ENCODE measurements around the gene FAM98B.

The FAM98B gene

DNA sequence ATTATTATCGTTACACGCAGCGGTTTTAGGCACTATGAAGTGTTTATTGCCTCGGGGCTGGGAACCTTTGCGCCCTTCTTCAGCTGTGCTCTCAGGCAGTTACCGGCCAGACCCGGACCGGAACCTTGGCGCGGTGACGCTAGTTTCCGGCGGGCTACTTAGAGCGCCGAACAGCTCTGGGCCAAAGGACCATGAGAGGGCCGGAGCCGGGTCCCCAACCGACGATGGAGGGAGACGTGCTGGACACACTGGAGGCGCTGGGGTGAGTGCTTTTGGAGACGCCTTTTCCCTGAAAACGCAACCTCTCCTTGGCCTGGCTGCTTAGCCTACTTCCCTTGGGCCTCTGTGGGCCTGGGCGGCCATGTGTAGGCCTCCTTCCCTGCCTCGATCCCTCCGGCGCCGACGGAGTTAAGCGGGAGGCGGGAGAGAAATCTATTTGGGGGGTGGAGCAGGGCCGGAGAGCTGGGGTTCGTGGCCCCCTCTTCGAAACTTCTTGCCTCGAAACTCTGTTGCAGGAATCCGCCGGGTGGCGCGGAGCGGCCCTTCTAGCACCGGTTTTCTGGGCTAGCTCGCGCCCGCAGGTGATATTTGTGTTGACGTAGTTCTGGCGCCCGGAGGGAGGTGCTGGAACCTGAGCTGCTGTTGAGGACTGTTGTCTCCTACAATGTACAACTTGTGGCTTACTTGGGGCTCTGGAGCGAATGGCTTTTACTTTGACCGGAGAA is at the start of gene FAM98B:
TSS of gene FAM98B (plus strand) at position 157 of the 725 bp plus-strand sequence. CDS start at position 192, 35 bp downstream.
- H3K4me3 ChIP-seq (ENCODE audit: low read length) = peak within 1 kb of the TSS; percentile 94
- DNase-seq (ENCODE audit: low read depth) = peak; percentile 56
- TF ChIP-seq, protein P1, sequence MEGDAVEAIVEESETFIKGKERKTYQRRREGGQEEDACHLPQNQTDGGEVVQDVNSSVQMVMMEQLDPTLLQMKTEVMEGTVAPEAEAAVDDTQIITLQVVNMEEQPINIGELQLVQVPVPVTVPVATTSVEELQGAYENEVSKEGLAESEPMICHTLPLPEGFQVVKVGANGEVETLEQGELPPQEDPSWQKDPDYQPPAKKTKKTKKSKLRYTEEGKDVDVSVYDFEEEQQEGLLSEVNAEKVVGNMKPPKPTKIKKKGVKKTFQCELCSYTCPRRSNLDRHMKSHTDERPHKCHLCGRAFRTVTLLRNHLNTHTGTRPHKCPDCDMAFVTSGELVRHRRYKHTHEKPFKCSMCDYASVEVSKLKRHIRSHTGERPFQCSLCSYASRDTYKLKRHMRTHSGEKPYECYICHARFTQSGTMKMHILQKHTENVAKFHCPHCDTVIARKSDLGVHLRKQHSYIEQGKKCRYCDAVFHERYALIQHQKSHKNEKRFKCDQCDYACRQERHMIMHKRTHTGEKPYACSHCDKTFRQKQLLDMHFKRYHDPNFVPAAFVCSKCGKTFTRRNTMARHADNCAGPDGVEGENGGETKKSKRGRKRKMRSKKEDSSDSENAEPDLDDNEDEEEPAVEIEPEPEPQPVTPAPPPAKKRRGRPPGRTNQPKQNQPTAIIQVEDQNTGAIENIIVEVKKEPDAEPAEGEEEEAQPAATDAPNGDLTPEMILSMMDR (conservative IDR thresholded peaks at IDR 0.05; ENCODE audit: low read depth, low read length) = peak; percentile 17

DNA sequence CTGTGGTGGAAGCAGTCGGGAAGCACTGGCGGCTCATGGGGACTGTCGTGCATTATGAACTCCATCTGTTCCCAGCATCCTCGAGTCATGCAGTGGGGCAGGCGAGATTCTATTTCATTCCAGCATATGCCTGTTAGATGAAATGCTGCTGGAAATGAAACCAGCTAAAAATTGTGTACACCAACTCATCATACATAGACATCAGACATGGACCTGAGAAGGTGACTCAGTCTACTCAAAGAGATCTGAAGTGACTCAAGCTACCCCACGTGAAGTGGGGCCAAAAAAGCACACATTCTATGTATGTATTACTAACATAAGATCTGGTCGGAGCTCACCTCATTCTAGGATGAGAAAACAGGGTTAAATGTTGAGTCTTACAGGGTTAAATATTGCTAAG is 47.5 kb upstream of the FAM98B start:
- TF ChIP-seq, protein P1 (conservative IDR thresholded peaks at IDR 0.05; ENCODE audit: low read depth, low read length) = no peak
- no peak for DNase-seq (ENCODE audit: low read depth)

GRCh38 chr15:38408576-38408975 is 45.4 kb upstream of the FAM98B start:
- no peak overlapping the region for H3K4me3 ChIP-seq (ENCODE audit: low read length)
- TF ChIP-seq, protein P1 (conservative IDR thresholded peaks at IDR 0.05; ENCODE audit: low read depth, low read length) = no peak
- DNase-seq (ENCODE audit: low read depth) = no peak

More for the DNA sequence above, 47.5 kb upstream of the FAM98B start:
- no peak overlapping the region for H3K4me3 ChIP-seq (ENCODE audit: low read length)

DNA sequence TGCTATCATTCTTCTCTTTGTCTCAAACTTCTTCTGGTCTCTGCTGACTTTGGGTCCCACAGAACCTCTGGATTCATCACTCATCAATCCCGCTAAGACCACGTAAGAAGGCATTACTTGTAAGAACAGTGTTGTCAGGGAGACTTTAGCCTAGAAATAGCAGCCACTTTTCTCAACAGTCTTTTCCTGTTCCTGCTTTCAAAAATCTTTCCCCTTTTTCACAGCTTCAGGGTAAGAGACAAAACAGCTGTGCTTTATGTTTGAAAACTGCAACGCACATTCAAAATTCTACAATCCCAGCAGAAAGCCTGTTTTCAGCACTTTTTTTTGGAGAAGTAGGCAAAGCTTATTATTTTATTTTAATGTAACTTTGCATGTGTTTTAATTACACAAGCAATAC is 42.0 kb upstream of the FAM98B start:
- TF ChIP-seq, protein P1 (conservative IDR thresholded peaks at IDR 0.05; ENCODE audit: low read depth, low read length) = no peak
- no peak overlapping the region for H3K4me3 ChIP-seq (ENCODE audit: low read length)
- DNase-seq (ENCODE audit: low read depth) = no peak

DNA sequence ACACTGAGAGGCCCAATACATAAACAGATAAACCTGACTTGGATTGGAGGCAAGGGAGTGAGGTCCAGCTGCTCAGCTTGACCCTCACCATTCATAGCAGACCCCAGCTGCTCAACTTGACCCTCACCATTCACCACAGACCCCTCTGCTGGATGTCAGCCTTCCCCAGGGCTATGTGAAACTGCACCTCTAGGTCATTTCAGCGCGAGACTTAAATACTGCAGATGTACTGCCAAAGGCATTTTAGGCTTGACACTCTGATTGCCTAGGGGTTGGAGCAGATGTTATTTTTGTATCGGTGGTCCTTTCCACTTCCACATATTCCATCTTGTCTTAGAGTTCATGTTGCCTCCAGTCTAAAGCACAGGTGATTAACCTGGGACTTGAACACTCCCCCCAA is 41.5 kb upstream of the FAM98B start:
- no peak for DNase-seq (ENCODE audit: low read depth)
- TF ChIP-seq, protein P1 (conservative IDR thresholded peaks at IDR 0.05; ENCODE audit: low read depth, low read length) = no peak
- no peak overlapping the region for H3K4me3 ChIP-seq (ENCODE audit: low read length)

DNA sequence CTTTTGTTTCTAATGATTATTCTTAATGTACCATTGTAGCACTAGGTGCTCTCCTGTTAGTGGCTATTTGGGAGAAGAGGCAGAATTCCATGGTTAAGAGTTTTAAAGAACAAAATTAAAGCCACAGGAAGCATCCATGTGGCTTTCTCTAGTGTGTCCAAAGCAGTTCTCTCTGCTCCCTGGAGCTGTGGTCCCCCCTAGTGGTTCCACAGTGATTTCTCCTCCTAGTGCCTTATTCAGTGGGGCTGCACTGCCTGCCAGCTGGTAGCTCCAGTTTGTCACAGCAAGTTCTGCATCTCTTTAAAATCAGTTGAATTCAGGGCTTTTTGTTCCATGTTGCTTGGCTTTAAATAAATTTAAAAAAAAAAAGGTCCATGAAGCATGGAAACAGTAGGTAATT is 39.6 kb upstream of the FAM98B start:
- H3K4me3 ChIP-seq (ENCODE audit: low read length) = no peak overlapping the region
- DNase-seq (ENCODE audit: low read depth) = peak; percentile 6
- TF ChIP-seq, protein P1 (conservative IDR thresholded peaks at IDR 0.05; ENCODE audit: low read depth, low read length) = peak; percentile 82

GRCh38 chr15:38421069-38421690 is 32.7 kb upstream of the FAM98B start:
- no peak for DNase-seq (ENCODE audit: low read depth)
- TF ChIP-seq, protein P1 (conservative IDR thresholded peaks at IDR 0.05; ENCODE audit: low read depth, low read length) = no peak
- H3K4me3 ChIP-seq (ENCODE audit: low read length) = no peak overlapping the region
